AG04449 (cell line): ENCODE measurements around the gene LHX2.

ENCODE experiments used
- CTCF ChIA-PET: fragments of 350-600 bp; formaldehyde crosslinking; extraction: SDS; loops from one replicate; lab custom pipeline; 2021; ENCODE audit warnings: antibody characterized with exemption; lab: Yijun Ruan, JAX
- POLR2A ChIA-PET: fragments of 400-600, 350-600 bp; formaldehyde crosslinking; extraction: SDS; loops from one replicate; lab custom pipeline; 2020; ENCODE audit warnings: antibody characterized with exemption, inconsistent platforms; lab: Yijun Ruan, JAX
- DNase-seq: peaks from one replicate; pipeline ENCODE4 v3.0.0-alpha.2; 2010; ENCODE audit warnings: low read depth, low spot score
- H3K4me3 ChIP-seq: 2 replicates; pipeline ENCODE4 v1.5.1; 2011; ENCODE audit warnings: low read depth, mild to moderate bottlenecking, control low read depth, low read length
- TF ChIP-seq, protein P1 (sequence below): IDR thresholded peaks from one replicate; pipeline ENCODE4 v1.5.1; 2011; ENCODE audit warnings: mild to moderate bottlenecking, moderate library complexity, low read length, control low read depth, inconsistent platforms; ENCODE audit not compliant: insufficient read depth; ENCODE audit errors: missing control alignments

Gene LHX2

GRCh38 chr9:124040186-124040931 is 28.8 kb downstream of the LHX2 start:
- ChIA-PET POLR2A (interaction anchor here (0.6 to 1.1 kb wide), 2 partner anchors 17 to 494 kb away, joined by 3 read pairs; no protein-coding TSS in a partner anchor), CTCF (interaction anchor here (0.6 to 6.1 kb wide), 60 partner anchors 10 to 835 kb away, joined by 3 to 122 read pairs (median 4); partner anchors contain the start of gene LHX2)
- TF ChIP-seq, protein P1, sequence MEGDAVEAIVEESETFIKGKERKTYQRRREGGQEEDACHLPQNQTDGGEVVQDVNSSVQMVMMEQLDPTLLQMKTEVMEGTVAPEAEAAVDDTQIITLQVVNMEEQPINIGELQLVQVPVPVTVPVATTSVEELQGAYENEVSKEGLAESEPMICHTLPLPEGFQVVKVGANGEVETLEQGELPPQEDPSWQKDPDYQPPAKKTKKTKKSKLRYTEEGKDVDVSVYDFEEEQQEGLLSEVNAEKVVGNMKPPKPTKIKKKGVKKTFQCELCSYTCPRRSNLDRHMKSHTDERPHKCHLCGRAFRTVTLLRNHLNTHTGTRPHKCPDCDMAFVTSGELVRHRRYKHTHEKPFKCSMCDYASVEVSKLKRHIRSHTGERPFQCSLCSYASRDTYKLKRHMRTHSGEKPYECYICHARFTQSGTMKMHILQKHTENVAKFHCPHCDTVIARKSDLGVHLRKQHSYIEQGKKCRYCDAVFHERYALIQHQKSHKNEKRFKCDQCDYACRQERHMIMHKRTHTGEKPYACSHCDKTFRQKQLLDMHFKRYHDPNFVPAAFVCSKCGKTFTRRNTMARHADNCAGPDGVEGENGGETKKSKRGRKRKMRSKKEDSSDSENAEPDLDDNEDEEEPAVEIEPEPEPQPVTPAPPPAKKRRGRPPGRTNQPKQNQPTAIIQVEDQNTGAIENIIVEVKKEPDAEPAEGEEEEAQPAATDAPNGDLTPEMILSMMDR: no peak
- DNase-seq: peak; percentile 12
- peak overlapping the region; percentile 53 for H3K4me3 ChIP-seq

GRCh38 chr9:124040935-124041816 is 29.6 kb downstream of the LHX2 start:
- peak overlapping the region; percentile 53 for H3K4me3 ChIP-seq
- DNase-seq: no peak
- TF ChIP-seq, protein P1: peak; percentile 82
- CTCF ChIA-PET: interaction anchor here (0.6 to 6.1 kb wide), 63 partner anchors 10 to 836 kb away, joined by 3 to 122 read pairs (median 4); partner anchors contain the start of gene LHX2
- POLR2A ChIA-PET: interaction anchor here (1.1 kb wide), 1 partner anchor 495 kb away, joined by 3 read pairs; no protein-coding TSS in a partner anchor

GRCh38 chr9:124041817-124042116 is 30.2 kb downstream of the LHX2 start:
- DNase-seq: no peak
- ChIA-PET POLR2A (no interaction called here), CTCF (interaction anchor here (0.7 to 6.1 kb wide), 24 partner anchors 11 to 641 kb away, joined by 3 to 122 read pairs (median 4); no protein-coding TSS in a partner anchor)

DNA sequence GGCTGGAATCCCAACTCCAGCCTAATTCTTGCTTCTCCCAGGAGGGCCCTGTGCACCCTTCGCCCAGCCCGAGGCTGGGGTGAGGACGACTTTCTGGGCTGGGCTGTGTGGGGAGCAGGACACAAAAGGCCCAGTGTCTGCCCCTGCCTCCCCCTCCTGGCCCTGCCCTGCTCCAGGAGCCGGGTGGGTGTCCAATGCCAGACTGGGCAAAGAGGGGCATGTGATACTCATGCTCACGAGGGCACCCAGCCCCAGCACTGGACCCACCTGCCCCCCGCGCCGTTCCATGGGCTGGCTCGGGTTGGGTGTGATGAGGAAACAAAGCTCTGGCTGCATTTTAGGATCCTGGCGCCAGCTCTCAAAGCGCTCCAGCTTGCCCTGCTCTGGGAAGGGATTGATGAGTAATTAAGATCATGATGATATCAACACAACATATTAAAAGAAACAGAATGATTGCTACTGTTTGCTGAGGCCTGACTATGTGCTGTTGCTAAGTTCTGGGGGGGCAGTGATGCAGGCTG is 30.7 kb downstream of the LHX2 start:
- TF ChIP-seq, protein P1: no peak
- H3K4me3 ChIP-seq: no peak overlapping the region
- ChIA-PET CTCF (interaction anchor here (0.7 to 6.1 kb wide), 11 partner anchors 12 to 642 kb away, joined by 3 to 122 read pairs (median 6); no protein-coding TSS in a partner anchor), POLR2A (no interaction called here)
- DNase-seq: no peak

More at GRCh38 chr9:124041817-124042116, 30.2 kb downstream of the LHX2 start:
- TF ChIP-seq, protein P1: no peak
- H3K4me3 ChIP-seq: no peak overlapping the region

DNA sequence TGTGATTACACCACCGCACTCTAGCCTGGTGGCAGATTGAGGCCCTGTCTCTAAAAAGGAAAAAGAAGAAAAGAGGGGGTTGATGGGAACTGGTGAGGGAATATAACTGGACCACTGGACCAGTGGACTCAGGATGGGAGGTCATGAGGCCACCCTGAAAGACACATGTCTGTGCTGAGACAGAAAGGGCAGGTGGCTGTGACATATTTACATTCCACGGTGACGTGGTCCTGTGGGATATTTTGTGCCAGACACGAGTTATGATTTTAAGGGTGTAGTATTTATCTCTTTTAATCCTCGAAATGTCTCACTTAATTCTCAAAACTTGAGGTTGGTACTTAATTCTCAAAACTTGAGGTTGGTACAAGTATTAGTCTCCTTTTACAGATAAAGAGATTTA is 32.9 kb downstream of the LHX2 start:
- H3K4me3 ChIP-seq: no peak overlapping the region
- ChIA-PET CTCF (no interaction called here), POLR2A (no interaction called here)
- no peak for DNase-seq
- TF ChIP-seq, protein P1: no peak
